B cell (primary cell): ENCODE results near the gene ZNF718.

Source experiments
- CTCF ChIP-seq: fragments of 200-600 bp; IDR thresholded peaks from one replicate; pipeline ENCODE4 v1.8.0; 2022; ENCODE audit warnings: antibody characterized with exemption, mild to moderate bottlenecking
- EZH2 ChIP-seq: IDR thresholded peaks from 2 replicates; pipeline ENCODE4 v1.6.1; 2012; ENCODE audit warnings: borderline replicate concordance, low read depth, mild to moderate bottlenecking, moderate library complexity, low read length; ENCODE audit not compliant: insufficient read depth, poor library complexity, severe bottlenecking

GRCh38 chr4:125833-126232 is 1.5 kb downstream of the ZNF718 start:
- no peak for TF ChIP-seq CTCF
- no peak for TF ChIP-seq EZH2
